ENCODE results near the gene SNCG. TPM values are rescaled to one million over a fixed set of nuclear protein-coding genes. Genes with fewer than 3 reads are reported as not detected.
"Not testable (repeated sequence)": the region's sequence is repeated elsewhere in the genome, so short reads cannot be mapped to it uniquely, and the experiment has no call there.

The SNCG gene
- total RNA-seq, 2 donors from 2014 or later = 0.60 to 2.7 TPM

DNA sequence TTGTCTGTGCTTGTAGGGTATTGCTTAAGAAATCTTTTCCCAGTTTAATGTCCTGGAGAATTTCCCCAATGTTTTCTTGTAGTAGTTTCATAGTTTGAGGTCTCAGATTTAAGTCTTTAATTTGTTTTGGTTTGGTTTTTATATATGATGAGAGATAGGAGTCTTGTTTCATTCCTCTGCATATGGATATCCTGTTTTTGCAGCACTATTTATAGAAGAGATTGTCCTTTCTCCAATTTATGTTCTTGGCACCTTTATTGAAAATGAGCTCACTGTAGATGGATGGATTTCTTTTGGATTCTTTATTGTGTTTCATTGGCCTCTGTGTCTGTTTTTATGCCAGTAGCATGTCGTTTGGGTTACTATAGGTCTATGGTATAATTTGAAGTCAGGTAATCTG is 30.1 kb downstream of the SNCG start:
- DNase-seq = no peak
- no peaks in the 10 kb centered on the region for H3K9me3 Mint-ChIP-seq
- no peaks in the 10 kb centered on the region for H3K36me3 Mint-ChIP-seq (ENCODE audit: low read depth)
- 86% methylated on average over 1 of the region's 1 CpG; no CpG with 5 or more reads in 1 of the 2 experiments for WGBS, 2 experiments (ENCODE audit: insufficient coverage in 1 of 2, insufficient read length in 1 of 2)
- no peak overlapping the region for H3K9ac ChIP-seq (ENCODE audit: extremely low read depth, low read length, poor library complexity, severe bottlenecking)
- no peaks in the 10 kb centered on the region for H3K27me3 Mint-ChIP-seq (ENCODE audit: insufficient read depth)
- TF ChIP-seq, protein P1, sequence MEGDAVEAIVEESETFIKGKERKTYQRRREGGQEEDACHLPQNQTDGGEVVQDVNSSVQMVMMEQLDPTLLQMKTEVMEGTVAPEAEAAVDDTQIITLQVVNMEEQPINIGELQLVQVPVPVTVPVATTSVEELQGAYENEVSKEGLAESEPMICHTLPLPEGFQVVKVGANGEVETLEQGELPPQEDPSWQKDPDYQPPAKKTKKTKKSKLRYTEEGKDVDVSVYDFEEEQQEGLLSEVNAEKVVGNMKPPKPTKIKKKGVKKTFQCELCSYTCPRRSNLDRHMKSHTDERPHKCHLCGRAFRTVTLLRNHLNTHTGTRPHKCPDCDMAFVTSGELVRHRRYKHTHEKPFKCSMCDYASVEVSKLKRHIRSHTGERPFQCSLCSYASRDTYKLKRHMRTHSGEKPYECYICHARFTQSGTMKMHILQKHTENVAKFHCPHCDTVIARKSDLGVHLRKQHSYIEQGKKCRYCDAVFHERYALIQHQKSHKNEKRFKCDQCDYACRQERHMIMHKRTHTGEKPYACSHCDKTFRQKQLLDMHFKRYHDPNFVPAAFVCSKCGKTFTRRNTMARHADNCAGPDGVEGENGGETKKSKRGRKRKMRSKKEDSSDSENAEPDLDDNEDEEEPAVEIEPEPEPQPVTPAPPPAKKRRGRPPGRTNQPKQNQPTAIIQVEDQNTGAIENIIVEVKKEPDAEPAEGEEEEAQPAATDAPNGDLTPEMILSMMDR (conservative IDR thresholded peaks at IDR 0.05) = no peak
- H3K4me1 ChIP-seq (ENCODE audit: control insufficient read depth, insufficient read depth, low read length) = no peaks in the 10 kb centered on the region
- no peak overlapping the region for H3K27ac ChIP-seq (ENCODE audit: low read depth, low read length)
- H3K4me3 ChIP-seq (ENCODE audit: low read length) = no peak overlapping the region
- H3K4me3 Mint-ChIP-seq = no peak overlapping the region
- no peaks in the 10 kb centered on the region for H3K9me3 ChIP-seq (ENCODE audit: control insufficient read depth, low read length)
- no peaks in the 10 kb centered on the region for H3K36me3 ChIP-seq (ENCODE audit: control insufficient read depth, insufficient read depth, low read length)
- peaks cover 5% of the 10 kb centered on the region for H3K27me3 ChIP-seq (ENCODE audit: control insufficient read depth, insufficient read depth, low read length, poor library complexity, severe bottlenecking)
- H3K27ac Mint-ChIP-seq = no peak overlapping the region
- peaks cover 3% of the 10 kb centered on the region for H3K4me1 Mint-ChIP-seq

DNA sequence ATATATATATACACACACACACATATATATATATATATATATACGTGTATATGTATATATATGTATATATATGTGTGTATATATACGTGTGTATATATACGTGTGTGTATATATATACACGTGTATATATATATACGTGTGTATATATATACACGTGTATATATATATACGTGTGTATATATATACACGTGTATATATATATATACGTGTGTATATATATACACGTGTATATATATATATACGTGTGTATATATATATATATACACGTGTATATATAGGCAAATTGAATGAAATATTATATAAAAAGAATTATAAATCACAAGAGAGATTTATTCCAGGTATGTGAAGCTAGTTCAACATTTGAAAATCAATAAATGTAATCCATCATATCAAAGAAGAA is 33.0 kb downstream of the SNCG start:
- H3K4me3 ChIP-seq (ENCODE audit: low read length); H3K9me3 ChIP-seq (ENCODE audit: control insufficient read depth, low read length); H3K36me3 Mint-ChIP-seq (ENCODE audit: low read depth); H3K4me3 Mint-ChIP-seq; H3K27ac Mint-ChIP-seq; H3K27me3 Mint-ChIP-seq (ENCODE audit: insufficient read depth); DNase-seq; H3K4me1 ChIP-seq (ENCODE audit: control insufficient read depth, insufficient read depth, low read length); H3K27me3 ChIP-seq (ENCODE audit: control insufficient read depth, insufficient read depth, low read length, poor library complexity, severe bottlenecking); H3K9me3 Mint-ChIP-seq; H3K36me3 ChIP-seq (ENCODE audit: control insufficient read depth, insufficient read depth, low read length); H3K27ac ChIP-seq (ENCODE audit: low read depth, low read length); H3K9ac ChIP-seq (ENCODE audit: extremely low read depth, low read length, poor library complexity, severe bottlenecking); H3K4me1 Mint-ChIP-seq: not testable (repeated sequence)
- no CpG with 5 or more reads among the region's 12 CpGs for WGBS, 2 experiments (ENCODE audit: insufficient coverage in 1 of 2, insufficient read length in 1 of 2)

DNA sequence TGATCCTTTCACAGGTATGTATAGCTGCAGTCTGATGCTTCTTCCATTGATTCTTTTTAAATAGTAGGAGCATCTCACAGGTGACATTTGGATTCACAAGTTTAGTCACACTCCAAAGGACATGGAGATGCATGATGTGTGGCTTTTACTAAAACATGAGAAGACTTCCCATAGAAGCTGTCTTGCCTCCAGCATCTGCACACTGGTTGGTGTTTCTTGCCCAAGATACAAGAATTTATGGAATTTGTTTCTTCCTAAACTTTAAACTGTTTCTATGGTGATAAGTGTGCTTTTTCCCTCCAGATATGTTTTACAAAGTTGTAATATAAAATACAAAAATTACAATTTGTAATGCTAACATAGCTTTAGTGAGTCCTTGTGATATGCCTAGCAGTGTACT is 34.1 kb downstream of the SNCG start:
- Histone ChIP-seq H3K27ac (ENCODE audit: low read depth, low read length) (no peak overlapping the region), H3K27me3 (ENCODE audit: control insufficient read depth, insufficient read depth, low read length, poor library complexity, severe bottlenecking) (peaks cover 5% of the 10 kb centered on the region), H3K36me3 (ENCODE audit: control insufficient read depth, insufficient read depth, low read length) (no peaks in the 10 kb centered on the region), H3K9ac (ENCODE audit: extremely low read depth, low read length, poor library complexity, severe bottlenecking) (no peak overlapping the region), H3K4me1 (ENCODE audit: control insufficient read depth, insufficient read depth, low read length) (no peaks in the 10 kb centered on the region), H3K4me3 (ENCODE audit: low read length) (no peak overlapping the region), H3K9me3 (ENCODE audit: control insufficient read depth, low read length) (no peaks in the 10 kb centered on the region)
- H3K4me3 Mint-ChIP-seq = no peak overlapping the region
- TF ChIP-seq, protein P1 (conservative IDR thresholded peaks at IDR 0.05) = no peak
- H3K27ac Mint-ChIP-seq = no peak overlapping the region
- no peaks in the 10 kb centered on the region for H3K4me1 Mint-ChIP-seq
- DNase-seq = no peak
- H3K27me3 Mint-ChIP-seq (ENCODE audit: insufficient read depth) = no peaks in the 10 kb centered on the region
- H3K9me3 Mint-ChIP-seq = no peaks in the 10 kb centered on the region
- H3K36me3 Mint-ChIP-seq (ENCODE audit: low read depth) = no peaks in the 10 kb centered on the region

DNA sequence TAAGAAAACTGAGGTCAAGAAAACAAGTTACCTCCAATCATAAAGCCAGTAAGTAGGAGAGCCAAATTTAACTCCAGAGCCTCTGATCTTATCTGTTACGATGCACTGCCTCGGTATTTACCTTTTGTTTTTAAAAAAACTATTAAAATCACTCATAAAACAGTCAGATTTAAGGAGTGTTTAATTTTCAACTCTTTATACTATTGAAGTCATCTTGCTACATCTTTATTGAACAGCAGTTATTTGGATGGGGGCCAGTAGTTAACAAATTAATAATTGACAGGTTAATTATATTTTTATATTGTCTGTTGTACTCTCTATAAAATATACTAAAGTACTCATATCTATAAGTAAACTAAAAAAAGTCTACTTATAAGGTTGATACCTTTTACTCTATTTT is 34.5 kb downstream of the SNCG start:
- no peaks in the 10 kb centered on the region for H3K9me3 ChIP-seq (ENCODE audit: control insufficient read depth, low read length)
- H3K4me1 Mint-ChIP-seq = no peaks in the 10 kb centered on the region
- H3K4me3 Mint-ChIP-seq = no peak overlapping the region
- no peak overlapping the region for H3K27ac Mint-ChIP-seq
- H3K27me3 Mint-ChIP-seq (ENCODE audit: insufficient read depth) = no peaks in the 10 kb centered on the region
- WGBS, 2 experiments (ENCODE audit: insufficient coverage in 1 of 2, insufficient read length in 1 of 2) = 85% methylated on average over 2 of the region's 2 CpGs; no CpG with 5 or more reads in 1 of the 2 experiments
- TF ChIP-seq, protein P1 (conservative IDR thresholded peaks at IDR 0.05) = no peak
- H3K9me3 Mint-ChIP-seq = no peaks in the 10 kb centered on the region
- H3K9ac ChIP-seq (ENCODE audit: extremely low read depth, low read length, poor library complexity, severe bottlenecking) = no peak overlapping the region
- no peak for DNase-seq
- H3K4me3 ChIP-seq (ENCODE audit: low read length) = no peak overlapping the region
- no peak overlapping the region for H3K27ac ChIP-seq (ENCODE audit: low read depth, low read length)
- H3K4me1 ChIP-seq (ENCODE audit: control insufficient read depth, insufficient read depth, low read length) = no peaks in the 10 kb centered on the region
- H3K36me3 ChIP-seq (ENCODE audit: control insufficient read depth, insufficient read depth, low read length) = no peaks in the 10 kb centered on the region
- H3K27me3 ChIP-seq (ENCODE audit: control insufficient read depth, insufficient read depth, low read length, poor library complexity, severe bottlenecking) = peaks cover 5% of the 10 kb centered on the region
- no peaks in the 10 kb centered on the region for H3K36me3 Mint-ChIP-seq (ENCODE audit: low read depth)

DNA sequence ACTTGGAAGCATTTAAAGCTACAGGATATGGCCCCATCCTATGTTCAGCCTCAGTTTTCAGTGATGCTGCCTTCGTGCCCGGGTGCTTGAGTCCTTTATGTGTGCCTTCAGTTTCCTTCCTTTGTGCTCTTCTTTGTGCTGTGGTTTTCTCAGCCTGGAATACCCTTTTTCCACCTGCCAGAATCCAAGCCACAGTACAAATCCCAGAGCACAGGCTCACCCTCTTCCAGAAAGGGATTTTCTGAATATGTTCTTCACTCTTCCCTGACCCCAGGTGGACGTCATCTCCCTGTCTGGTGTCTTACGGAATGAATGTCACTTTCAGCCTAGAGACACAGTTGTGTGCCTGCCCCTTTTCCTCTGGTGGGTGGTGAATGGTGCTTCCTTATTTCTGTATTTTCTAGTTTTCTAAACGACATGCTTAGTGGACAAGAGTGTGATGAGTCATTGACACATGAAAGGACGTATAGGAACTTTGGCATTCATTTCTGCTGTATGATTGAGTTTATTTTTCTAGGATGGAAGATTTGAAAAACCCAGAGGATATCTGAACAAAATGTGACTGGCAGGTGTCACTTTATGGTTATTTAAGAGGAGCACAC is 41.5 kb downstream of the SNCG start:
- H3K27ac Mint-ChIP-seq, H3K4me1 Mint-ChIP-seq: not testable (repeated sequence)
- WGBS, 2 experiments (ENCODE audit: insufficient coverage in 1 of 2, insufficient read length in 1 of 2) = 88 to 92% methylated on average over 4 to 6 of the region's 6 CpGs

More for the DNA sequence above, 41.5 kb downstream of the SNCG start:
- not testable (repeated sequence) for H3K4me3 Mint-ChIP-seq; H3K27ac ChIP-seq (ENCODE audit: low read depth, low read length); H3K4me1 ChIP-seq (ENCODE audit: control insufficient read depth, insufficient read depth, low read length); H3K36me3 Mint-ChIP-seq (ENCODE audit: low read depth); H3K36me3 ChIP-seq (ENCODE audit: control insufficient read depth, insufficient read depth, low read length); H3K27me3 ChIP-seq (ENCODE audit: control insufficient read depth, insufficient read depth, low read length, poor library complexity, severe bottlenecking); H3K9me3 Mint-ChIP-seq; H3K9ac ChIP-seq (ENCODE audit: extremely low read depth, low read length, poor library complexity, severe bottlenecking); H3K4me3 ChIP-seq (ENCODE audit: low read length); H3K27me3 Mint-ChIP-seq (ENCODE audit: insufficient read depth); DNase-seq; H3K9me3 ChIP-seq (ENCODE audit: control insufficient read depth, low read length)

Measured in endodermal cell (in vitro differentiated cells).